GM13976 (cell line): ENCODE results near the gene MARK4.

Source experiments
- DNase-seq: peaks from one replicate; pipeline ENCODE4 v3.0.0; 2012; ENCODE audit warnings: low spot score
- in situ Hi-C: fragments of 300-500 bp; cut with MboI; formaldehyde crosslinking; loops from one replicate; pipeline ENCODE4 v1.12.0; 2022; ENCODE audit warnings: low sequenced_read_pairs, mixed read lengths, inconsistent platforms; ENCODE audit not compliant: unreplicated experiment
- TF ChIP-seq, protein P1 (sequence below): IDR thresholded peaks from 2 replicates; pipeline ENCODE4 v1.5.1; 2012; ENCODE audit warnings: borderline replicate concordance, mild to moderate bottlenecking; ENCODE audit not compliant: insufficient read depth; ENCODE audit errors: extremely low read depth, missing control alignments, control extremely low read depth

Gene MARK4

DNA sequence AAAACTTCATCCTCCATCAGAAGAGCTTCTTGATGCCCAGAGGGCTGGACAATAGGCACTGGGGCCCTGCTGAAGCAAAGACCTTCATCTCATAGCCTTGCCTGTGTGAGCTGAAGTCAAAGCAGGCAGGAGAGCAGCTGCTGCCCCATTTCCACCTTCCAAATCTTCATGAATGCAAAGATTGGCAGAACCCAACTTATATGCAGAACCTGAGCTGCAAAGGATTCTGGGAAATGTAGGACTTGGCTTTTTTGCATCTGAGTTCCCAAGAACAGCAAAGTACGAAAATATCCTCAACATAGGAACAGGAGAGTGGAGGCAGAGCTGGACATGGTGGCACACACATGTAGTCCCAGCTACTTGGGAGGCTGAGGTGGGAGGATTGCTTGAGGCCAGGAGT, 40.8 kb downstream of the MARK4 start:
- TF ChIP-seq, protein P1, sequence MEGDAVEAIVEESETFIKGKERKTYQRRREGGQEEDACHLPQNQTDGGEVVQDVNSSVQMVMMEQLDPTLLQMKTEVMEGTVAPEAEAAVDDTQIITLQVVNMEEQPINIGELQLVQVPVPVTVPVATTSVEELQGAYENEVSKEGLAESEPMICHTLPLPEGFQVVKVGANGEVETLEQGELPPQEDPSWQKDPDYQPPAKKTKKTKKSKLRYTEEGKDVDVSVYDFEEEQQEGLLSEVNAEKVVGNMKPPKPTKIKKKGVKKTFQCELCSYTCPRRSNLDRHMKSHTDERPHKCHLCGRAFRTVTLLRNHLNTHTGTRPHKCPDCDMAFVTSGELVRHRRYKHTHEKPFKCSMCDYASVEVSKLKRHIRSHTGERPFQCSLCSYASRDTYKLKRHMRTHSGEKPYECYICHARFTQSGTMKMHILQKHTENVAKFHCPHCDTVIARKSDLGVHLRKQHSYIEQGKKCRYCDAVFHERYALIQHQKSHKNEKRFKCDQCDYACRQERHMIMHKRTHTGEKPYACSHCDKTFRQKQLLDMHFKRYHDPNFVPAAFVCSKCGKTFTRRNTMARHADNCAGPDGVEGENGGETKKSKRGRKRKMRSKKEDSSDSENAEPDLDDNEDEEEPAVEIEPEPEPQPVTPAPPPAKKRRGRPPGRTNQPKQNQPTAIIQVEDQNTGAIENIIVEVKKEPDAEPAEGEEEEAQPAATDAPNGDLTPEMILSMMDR, result no peak
- in situ Hi-C loops, result no loop called here
- DNase-seq, result no peak

DNA sequence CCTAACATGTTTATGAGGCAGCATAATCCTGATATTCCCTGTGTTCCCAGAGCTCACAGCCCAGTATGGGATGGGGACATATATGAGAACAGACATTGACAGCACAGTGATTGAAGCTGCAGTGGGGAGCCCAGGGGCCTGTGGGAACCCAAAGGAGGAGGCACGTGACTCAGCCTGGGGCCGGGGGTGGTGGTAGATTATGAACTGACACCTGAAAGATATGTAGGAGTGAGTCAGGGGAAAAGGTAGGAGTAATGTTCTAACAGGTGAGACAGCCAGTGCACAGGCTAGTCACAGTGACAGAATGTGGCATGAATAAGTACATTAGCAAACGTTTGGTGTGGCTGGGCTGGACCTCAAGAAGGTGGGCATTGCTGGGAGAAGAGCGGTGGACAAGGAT, 42.6 kb downstream of the MARK4 start:
- TF ChIP-seq, protein P1, result no peak
- no peak for DNase-seq
- in situ Hi-C loops, result no loop called here

DNA sequence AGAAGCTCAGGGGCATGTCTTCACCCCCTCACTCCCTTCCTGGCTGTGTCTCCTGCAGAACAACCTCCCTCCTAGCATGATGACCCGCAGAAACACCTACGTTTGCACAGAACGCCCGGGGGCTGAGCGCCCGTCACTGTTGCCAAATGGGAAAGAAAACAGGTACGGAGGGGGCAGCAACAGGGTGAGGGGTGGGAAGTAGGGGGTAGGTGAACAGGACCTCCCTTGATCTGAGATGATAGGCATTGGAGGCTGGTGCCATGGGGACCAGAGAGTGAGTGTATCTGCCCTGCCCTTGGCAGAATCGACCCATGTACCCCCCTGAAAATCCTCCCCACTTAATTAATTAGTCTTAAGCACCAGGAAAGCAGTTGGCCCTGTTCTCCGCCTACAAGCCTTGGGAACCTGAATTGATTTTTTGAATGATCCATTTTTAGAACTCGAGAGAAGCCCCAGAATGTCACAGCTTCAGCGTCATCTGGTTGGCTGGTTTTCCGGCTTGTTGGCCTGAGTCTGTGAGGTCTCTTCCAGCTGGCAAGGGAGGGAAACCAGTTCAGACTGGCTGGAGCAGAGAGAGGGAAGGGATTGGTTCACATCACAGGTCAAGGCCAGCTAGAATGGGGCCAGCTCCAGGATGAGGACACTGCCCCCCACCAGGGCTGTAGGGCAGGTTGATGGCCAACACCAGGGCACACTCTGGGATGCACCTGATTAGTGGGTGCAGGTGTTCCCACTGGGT, 43.4 kb downstream of the MARK4 start:
- TF ChIP-seq, protein P1, result no peak
- DNase-seq, result no peak
- in situ Hi-C loops, result no loop called here

DNA sequence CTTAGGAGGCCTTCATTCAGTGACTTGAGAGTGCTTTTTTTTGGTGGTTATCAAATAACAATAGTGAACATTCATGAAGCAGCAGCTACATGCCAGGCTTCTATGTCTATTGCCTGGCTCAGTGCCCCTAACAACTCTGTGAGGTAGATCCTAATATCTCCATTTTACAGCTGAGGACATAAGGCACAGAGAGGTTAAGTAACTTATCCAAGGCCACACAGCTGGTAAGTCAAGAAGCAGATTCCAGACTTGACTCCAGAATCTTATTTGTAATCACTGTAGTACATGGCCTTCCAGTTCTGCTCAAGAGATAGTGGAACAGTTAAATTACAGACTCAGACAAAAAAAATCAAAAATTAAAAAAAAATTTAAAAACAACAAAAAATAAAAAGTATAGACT, 44.8 kb downstream of the MARK4 start:
- in situ Hi-C loops, result no loop called here
- TF ChIP-seq, protein P1, result no peak
- no peak for DNase-seq

DNA sequence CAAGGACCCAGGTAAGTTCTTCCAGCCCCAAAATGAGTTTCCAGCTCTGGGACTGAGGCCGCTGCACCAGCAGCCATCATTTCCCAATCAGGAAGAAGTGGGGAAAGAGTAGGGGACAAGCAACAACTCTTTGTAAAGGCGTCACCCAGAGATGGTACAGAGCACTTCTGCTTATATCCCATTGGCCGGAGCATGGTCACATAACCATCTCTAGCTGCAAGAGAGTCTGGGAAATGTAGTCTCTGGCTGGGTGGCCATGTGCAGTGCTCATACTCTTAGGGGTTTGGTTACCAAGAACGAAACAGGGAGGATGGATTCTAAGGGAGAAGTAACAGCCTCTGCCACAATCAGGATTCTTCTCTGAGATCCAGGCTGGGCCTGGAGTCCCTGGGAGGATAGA, 45.3 kb downstream of the MARK4 start:
- in situ Hi-C loops, result no loop called here
- TF ChIP-seq, protein P1, result no peak
- no peak for DNase-seq

DNA sequence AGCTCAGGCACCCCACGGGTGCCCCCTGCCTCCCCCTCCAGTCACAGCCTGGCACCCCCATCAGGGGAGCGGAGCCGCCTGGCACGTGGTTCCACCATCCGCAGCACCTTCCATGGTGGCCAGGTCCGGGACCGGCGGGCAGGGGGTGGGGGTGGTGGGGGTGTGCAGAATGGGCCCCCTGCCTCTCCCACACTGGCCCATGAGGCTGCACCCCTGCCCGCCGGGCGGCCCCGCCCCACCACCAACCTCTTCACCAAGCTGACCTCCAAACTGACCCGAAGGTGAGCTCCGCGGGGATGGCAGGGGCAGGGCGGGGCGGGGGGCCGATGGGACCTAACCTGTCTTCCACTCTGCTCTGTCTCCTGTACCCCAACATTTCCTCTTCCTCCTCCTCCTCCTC, 46.6 kb downstream of the MARK4 start:
- no peak for DNase-seq
- TF ChIP-seq, protein P1, result no peak
- in situ Hi-C loops, result no loop called here
